Cardiac fibroblast (primary cell): ENCODE results near the gene CDT1.

Source experiments
- DNase-seq, 2 donors: peaks; one replicate each; pipeline versions ENCODE4 v3.0.0 to v3.0.0-alpha.2; 2010; ENCODE audit warnings: low read depth in 2 of 2
- H3K4me3 ChIP-seq, 2 donors: replicated peaks in 1 of 2; 1 replicate in 1 of 2; 2 replicates in 1 of 2; pipeline ENCODE4 v1.5.1; 2011; ENCODE audit warnings: low read depth in 2 of 2, low read length in 2 of 2, mild to moderate bottlenecking in 2 of 2, moderate library complexity in 1 of 2
- TF ChIP-seq, protein P1 (sequence below): IDR thresholded peaks from one replicate; pipeline ENCODE4 v1.5.1; 2011; ENCODE audit warnings: low read depth, mild to moderate bottlenecking, low read length, inconsistent platforms

CDT1 gene

GRCh38 chr16:88826070-88826840, 22.7 kb downstream of the CDT1 start:
- TF ChIP-seq, protein P1, sequence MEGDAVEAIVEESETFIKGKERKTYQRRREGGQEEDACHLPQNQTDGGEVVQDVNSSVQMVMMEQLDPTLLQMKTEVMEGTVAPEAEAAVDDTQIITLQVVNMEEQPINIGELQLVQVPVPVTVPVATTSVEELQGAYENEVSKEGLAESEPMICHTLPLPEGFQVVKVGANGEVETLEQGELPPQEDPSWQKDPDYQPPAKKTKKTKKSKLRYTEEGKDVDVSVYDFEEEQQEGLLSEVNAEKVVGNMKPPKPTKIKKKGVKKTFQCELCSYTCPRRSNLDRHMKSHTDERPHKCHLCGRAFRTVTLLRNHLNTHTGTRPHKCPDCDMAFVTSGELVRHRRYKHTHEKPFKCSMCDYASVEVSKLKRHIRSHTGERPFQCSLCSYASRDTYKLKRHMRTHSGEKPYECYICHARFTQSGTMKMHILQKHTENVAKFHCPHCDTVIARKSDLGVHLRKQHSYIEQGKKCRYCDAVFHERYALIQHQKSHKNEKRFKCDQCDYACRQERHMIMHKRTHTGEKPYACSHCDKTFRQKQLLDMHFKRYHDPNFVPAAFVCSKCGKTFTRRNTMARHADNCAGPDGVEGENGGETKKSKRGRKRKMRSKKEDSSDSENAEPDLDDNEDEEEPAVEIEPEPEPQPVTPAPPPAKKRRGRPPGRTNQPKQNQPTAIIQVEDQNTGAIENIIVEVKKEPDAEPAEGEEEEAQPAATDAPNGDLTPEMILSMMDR, result no peak
- DNase-seq, result no peak
- H3K4me3 ChIP-seq, result no peak overlapping the region

DNA sequence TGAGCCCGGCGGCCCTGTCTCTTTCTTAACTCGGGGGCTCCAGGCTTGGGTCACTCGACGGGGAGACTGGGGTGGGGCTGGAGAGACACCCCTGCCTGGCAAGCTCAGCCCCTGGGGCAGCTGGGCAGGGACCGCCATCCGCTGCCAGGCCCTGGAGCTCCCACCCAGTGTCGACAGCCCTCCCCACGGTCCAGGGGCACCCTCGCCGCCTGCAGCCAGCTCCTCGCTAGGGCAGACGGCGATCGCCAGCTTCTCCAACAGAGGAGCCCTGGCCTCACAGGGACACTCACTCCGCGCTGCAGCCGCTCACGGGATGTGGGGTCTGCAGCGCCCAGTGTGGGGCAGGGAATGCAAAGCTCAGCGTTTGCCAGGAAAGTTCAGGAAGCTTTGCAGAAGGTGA, 24.1 kb downstream of the CDT1 start:
- DNase-seq, result no peak
- no peak overlapping the region for H3K4me3 ChIP-seq
- TF ChIP-seq, protein P1, result no peak

- no peak for DNase-seq
- no peak overlapping the region for H3K4me3 ChIP-seq
- TF ChIP-seq, protein P1, result no peak
Observed at GRCh38 chr16:88828711-88829110, 25.1 kb downstream of the CDT1 start.

GRCh38 chr16:88830258-88830657, 26.7 kb downstream of the CDT1 start:
- no peak overlapping the region for H3K4me3 ChIP-seq
- TF ChIP-seq, protein P1, result no peak
- DNase-seq, result peak in 1 of 2 donors; percentile 18

DNA sequence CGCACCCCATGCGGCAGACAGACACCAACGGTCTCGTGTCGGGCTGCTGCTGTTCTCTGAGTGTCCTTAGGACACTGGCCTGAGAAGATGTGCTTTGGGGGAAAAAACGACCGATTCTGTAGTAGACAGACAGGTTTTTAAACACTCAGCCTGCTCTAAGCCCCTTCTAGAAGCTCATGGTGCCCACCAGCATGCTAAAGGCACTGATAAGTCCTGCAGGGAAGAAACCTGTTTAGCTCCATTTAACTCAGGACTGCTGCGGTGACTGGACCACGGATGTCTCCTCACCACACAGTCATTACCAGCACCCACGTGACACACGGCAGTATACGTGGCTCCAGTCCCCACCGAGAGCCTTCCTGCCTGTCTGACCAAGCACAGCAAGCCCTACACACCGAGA, 27.2 kb downstream of the CDT1 start:
- TF ChIP-seq, protein P1, result no peak
- no peak for DNase-seq
- H3K4me3 ChIP-seq, result no peak overlapping the region

GRCh38 chr16:88831838-88832237, 28.2 kb downstream of the CDT1 start:
- H3K4me3 ChIP-seq, result no peak overlapping the region
- TF ChIP-seq, protein P1, result no peak
- peak in 1 of 2 donors; percentile 5 for DNase-seq

- no peak for DNase-seq
- TF ChIP-seq, protein P1, result no peak
- H3K4me3 ChIP-seq, result no peak overlapping the region
Observed at GRCh38 chr16:88833086-88833485, 29.5 kb downstream of the CDT1 start.
